Panc1 (cell line): ENCODE data around the gene KRTAP9-3. TPM values are rescaled to one million over a fixed set of nuclear protein-coding genes. Genes with fewer than 3 reads are reported as not detected.

Experiments used
- ATAC-seq: fragments of 200-7000 bp; cut with Tn5 transposase; 2 replicates; pipeline ENCODE4 v1.9.1; 2020; ENCODE audit warnings: mild to moderate bottlenecking, moderate library complexity
- BruUV-seq: library from RNA; stranded (reverse); fragments of 400-500 nt; replicated peaks from 2 replicates; lab custom pipeline; 2021; lab: Mats Ljungman, UMichigan
- CTCF ChIA-PET: fragments of 300-600 bp; sonication (Branson Sonifier 250); formaldehyde crosslinking; loops from one replicate; lab custom pipeline; 2022; ENCODE audit warnings: antibody characterized with exemption; lab: Charles Lee
- POLR2A ChIA-PET: fragments of 300-600 bp; sonication (Branson Sonifier 250); formaldehyde crosslinking; loops from one replicate; lab custom pipeline; 2022; ENCODE audit warnings: antibody characterized with exemption; lab: Charles Lee
- DNase-seq: peaks from one replicate; pipeline ENCODE4 v3.0.0-alpha.2; 2010; ENCODE audit warnings: low read depth, low spot score
- H3K27ac ChIP-seq: 2 replicates; pipeline ENCODE4 v1.5.1; 2011; ENCODE audit warnings: mild to moderate bottlenecking, low read length, inconsistent platforms
- H3K27me3 ChIP-seq: fragments of 200-500 bp; sonication (Bioruptor generic); 2 replicates; pipeline ENCODE4 v1.6.0; 2014; ENCODE audit warnings: low read length, inconsistent platforms; ENCODE audit not compliant: control insufficient read depth, insufficient read depth
- H3K36me3 ChIP-seq: fragments of 200-500 bp; sonication (Bioruptor generic); 2 replicates; pipeline ENCODE4 v1.5.1; 2014; ENCODE audit warnings: inconsistent platforms, mild to moderate bottlenecking, low read length, moderate library complexity; ENCODE audit not compliant: control insufficient read depth, insufficient read depth
- H3K4me1 ChIP-seq: 2 replicates; pipeline ENCODE4 v1.5.1; 2011; ENCODE audit warnings: inconsistent platforms, mild to moderate bottlenecking, low read length, moderate library complexity; ENCODE audit not compliant: control insufficient read depth, insufficient read depth
- H3K4me3 ChIP-seq, 2 experiments: 2 replicates each; pipeline ENCODE4 v1.5.1; 2011 to 2012; ENCODE audit warnings: low read depth in 2 of 2, low read length in 2 of 2, mild to moderate bottlenecking in 2 of 2, inconsistent platforms in 1 of 2, moderate library complexity in 1 of 2
- H3K9me3 ChIP-seq: fragments of 200-500 bp; sonication (Bioruptor generic); 2 replicates; pipeline ENCODE4 v1.5.1; 2014; ENCODE audit warnings: low read depth, mild to moderate bottlenecking, inconsistent platforms, low read length, moderate library complexity; ENCODE audit not compliant: control insufficient read depth, insufficient read depth
- POLR2AphosphoS5 ChIP-seq: IDR thresholded peaks from 2 replicates; pipeline ENCODE4 v1.6.1; 2012; ENCODE audit warnings: mild to moderate bottlenecking, low read depth, low read length, moderate library complexity
- REST ChIP-seq, 2 experiments: IDR thresholded peaks; 2 replicates each; pipeline ENCODE4 v1.6.1; 2011 to 2012; ENCODE audit warnings: low read depth in 2 of 2, control low read depth in 1 of 2, low read length in 1 of 2, mild to moderate bottlenecking in 1 of 2, moderate library complexity in 1 of 2; ENCODE audit not compliant: insufficient read depth in 1 of 2
- SIN3A ChIP-seq: IDR thresholded peaks from 2 replicates; pipeline ENCODE4 v1.6.1; 2012; ENCODE audit warnings: low read depth, mild to moderate bottlenecking, low read length, moderate library complexity, borderline replicate concordance; ENCODE audit not compliant: insufficient read depth
- TCF7L2 ChIP-seq: IDR thresholded peaks from 2 replicates; pipeline ENCODE4 v1.6.1; 2011; ENCODE audit warnings: mild to moderate bottlenecking, low read depth, low read length, inconsistent platforms
- in situ Hi-C: cut with HindIII; loops from 2 replicates; pipeline ENCODE4 v1.10.0; 2016; ENCODE audit warnings: low sequenced_read_pairs, low pct_unique_long_range_greater_than_20kb
- intact Hi-C: fragments of 100-400 bp; cut with micrococcal nuclease; formaldehyde crosslinking; loops from one replicate; pipeline ENCODE4 v1.10.0; 2022; ENCODE audit not compliant: unreplicated experiment
- total RNA-seq: library from RNA; stranded (reverse); gene quantifications from one replicate; pipeline ENCODE4 v1.2.1, GENCODE V29; 2021; ENCODE audit not compliant: unreplicated experiment
- TF ChIP-seq, protein P1 (sequence below): fragments of 450-650 bp; IDR thresholded peaks from 2 replicates; pipeline ENCODE4 v1.5.1; 2017; ENCODE audit warnings: mild to moderate bottlenecking

The KRTAP9-3 gene
- total RNA-seq, 1 experiment from 2014 or later: not detected

DNA sequence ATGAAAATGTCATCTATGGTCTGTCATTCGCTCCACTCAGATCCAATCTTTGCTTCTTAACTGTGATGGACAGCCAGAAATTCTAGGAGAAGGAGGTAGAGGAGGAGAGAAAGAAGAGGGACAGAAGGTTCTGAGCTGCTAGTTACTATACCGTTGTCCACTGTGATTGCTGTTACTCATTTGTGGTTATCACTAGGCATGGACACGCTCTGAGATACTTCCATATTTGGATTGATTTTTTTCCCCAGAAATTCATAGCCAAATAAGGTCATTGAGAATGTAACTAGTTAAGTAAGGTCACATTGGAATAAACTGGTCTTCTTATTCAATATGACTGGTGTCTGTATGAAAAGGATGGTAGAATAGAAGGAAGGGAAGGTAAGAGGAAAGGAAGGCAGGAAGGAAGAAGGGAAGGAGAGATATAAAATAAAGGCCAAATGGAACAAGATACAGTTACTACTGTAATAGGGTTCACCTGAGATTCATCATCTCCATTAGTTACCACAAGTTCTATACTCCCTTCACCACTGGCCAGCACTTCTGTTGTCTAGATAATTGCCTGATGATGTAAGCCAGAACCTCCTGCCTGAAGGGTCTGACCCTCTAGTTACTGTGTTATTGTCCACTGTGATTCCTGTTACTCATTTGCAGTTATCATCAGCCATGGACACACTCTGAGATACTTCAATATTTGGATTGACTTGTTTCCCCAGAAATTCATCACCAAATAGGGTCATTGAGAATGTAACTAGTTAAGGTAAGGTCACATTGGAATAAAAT lies 46.1 kb downstream of the KRTAP9-3 start:
- ATAC-seq (no peak), DNase-seq (no peak)
- intact Hi-C loops (no loop called here), in situ Hi-C loops (no loop called here)
- Histone ChIP-seq H3K36me3 (no peaks in the 10 kb centered on the region), H3K27ac (no peak overlapping the region), H3K4me3 (no peak overlapping the region), H3K4me1 (no peaks in the 10 kb centered on the region), H3K27me3 (peaks cover 14% of the 10 kb centered on the region), H3K9me3 (no peaks in the 10 kb centered on the region)
- TF ChIP-seq, protein P1, sequence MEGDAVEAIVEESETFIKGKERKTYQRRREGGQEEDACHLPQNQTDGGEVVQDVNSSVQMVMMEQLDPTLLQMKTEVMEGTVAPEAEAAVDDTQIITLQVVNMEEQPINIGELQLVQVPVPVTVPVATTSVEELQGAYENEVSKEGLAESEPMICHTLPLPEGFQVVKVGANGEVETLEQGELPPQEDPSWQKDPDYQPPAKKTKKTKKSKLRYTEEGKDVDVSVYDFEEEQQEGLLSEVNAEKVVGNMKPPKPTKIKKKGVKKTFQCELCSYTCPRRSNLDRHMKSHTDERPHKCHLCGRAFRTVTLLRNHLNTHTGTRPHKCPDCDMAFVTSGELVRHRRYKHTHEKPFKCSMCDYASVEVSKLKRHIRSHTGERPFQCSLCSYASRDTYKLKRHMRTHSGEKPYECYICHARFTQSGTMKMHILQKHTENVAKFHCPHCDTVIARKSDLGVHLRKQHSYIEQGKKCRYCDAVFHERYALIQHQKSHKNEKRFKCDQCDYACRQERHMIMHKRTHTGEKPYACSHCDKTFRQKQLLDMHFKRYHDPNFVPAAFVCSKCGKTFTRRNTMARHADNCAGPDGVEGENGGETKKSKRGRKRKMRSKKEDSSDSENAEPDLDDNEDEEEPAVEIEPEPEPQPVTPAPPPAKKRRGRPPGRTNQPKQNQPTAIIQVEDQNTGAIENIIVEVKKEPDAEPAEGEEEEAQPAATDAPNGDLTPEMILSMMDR: no peak
- no peak for TF ChIP-seq SIN3A
- TF ChIP-seq POLR2AphosphoS5: no peak
- TF ChIP-seq TCF7L2: no peak
- TF ChIP-seq REST (IDR thresholded peaks at IDR 0.05; ENCODE audit: insufficient read depth in 1 of 2, low read depth in 2 of 2, low read length in 1 of 2): no peak
- POLR2A ChIA-PET: no interaction called here
- BruUV-seq: no TSS peak
- CTCF ChIA-PET: no interaction called here

Other genes with a start within 250 kb of the KRTAP9-3 start
- gene KRT40, start 248.1 kb upstream of the KRTAP9-3 start, total RNA-seq: not detected
- not detected for gene KRTAP3-3, start 238.3 kb upstream of the KRTAP9-3 start, total RNA-seq
- not detected for gene KRTAP3-2, start 232.5 kb upstream of the KRTAP9-3 start, total RNA-seq
- not detected for gene KRTAP3-1, start 223.3 kb upstream of the KRTAP9-3 start, total RNA-seq
- not detected for gene KRTAP1-5, start 205.2 kb upstream of the KRTAP9-3 start, total RNA-seq
- gene KRTAP1-4, start 202.3 kb upstream of the KRTAP9-3 start, total RNA-seq: not detected
- not detected for gene KRTAP1-3, start 197.6 kb upstream of the KRTAP9-3 start, total RNA-seq
- not detected for gene KRTAP1-1, start 191.0 kb upstream of the KRTAP9-3 start, total RNA-seq
- gene KRTAP2-1, start 185.1 kb upstream of the KRTAP9-3 start, total RNA-seq: not detected
- gene KRTAP2-2, start 177.2 kb upstream of the KRTAP9-3 start, total RNA-seq: not detected
- not detected for gene KRTAP2-3, start 172.3 kb upstream of the KRTAP9-3 start, total RNA-seq
- not detected for gene KRTAP2-4, start 166.6 kb upstream of the KRTAP9-3 start, total RNA-seq
- not detected for gene KRTAP4-7, start 148.3 kb upstream of the KRTAP9-3 start, total RNA-seq
- gene KRTAP4-8, start 134.3 kb upstream of the KRTAP9-3 start, total RNA-seq: not detected
- gene KRTAP4-16, start 130.2 kb upstream of the KRTAP9-3 start, total RNA-seq: not detected
- not detected for gene KRTAP4-9, start 127.1 kb upstream of the KRTAP9-3 start, total RNA-seq
- gene KRTAP4-11, start 114.1 kb upstream of the KRTAP9-3 start, total RNA-seq: not detected
- gene KRTAP4-12, start 108.3 kb upstream of the KRTAP9-3 start, total RNA-seq: not detected
- not detected for gene KRTAP4-6, start 91.9 kb upstream of the KRTAP9-3 start, total RNA-seq
- not detected for gene KRTAP4-5, start 82.6 kb upstream of the KRTAP9-3 start, total RNA-seq
- gene KRTAP4-4, start 71.7 kb upstream of the KRTAP9-3 start, total RNA-seq: not detected
- not detected for gene KRTAP4-3, start 64.2 kb upstream of the KRTAP9-3 start, total RNA-seq
- gene KRTAP4-2, start 54.2 kb upstream of the KRTAP9-3 start, total RNA-seq: not detected
- gene KRTAP4-1, start 47.5 kb upstream of the KRTAP9-3 start, total RNA-seq: not detected
- gene KRTAP9-1, start 42.6 kb upstream of the KRTAP9-3 start, total RNA-seq: not detected
- gene KRTAP9-2, start 5.8 kb upstream of the KRTAP9-3 start, total RNA-seq: not detected
- gene KRTAP9-8, start 5.5 kb downstream of the KRTAP9-3 start, total RNA-seq: not detected
- gene KRTAP9-4, start 17.2 kb downstream of the KRTAP9-3 start, total RNA-seq: not detected
- not detected for gene KRTAP9-9, start 22.9 kb downstream of the KRTAP9-3 start, total RNA-seq
- not detected for gene KRTAP9-6, start 32.9 kb downstream of the KRTAP9-3 start, total RNA-seq
- gene KRTAP9-7, start 43.2 kb downstream of the KRTAP9-3 start, total RNA-seq: not detected
- not detected for gene KRTAP29-1, start 70.4 kb downstream of the KRTAP9-3 start, total RNA-seq
- gene KRTAP16-1, start 76.9 kb downstream of the KRTAP9-3 start, total RNA-seq: not detected
- not detected for gene KRTAP17-1, start 83.3 kb downstream of the KRTAP9-3 start, total RNA-seq
- gene KRT33A, start 118.4 kb downstream of the KRTAP9-3 start, total RNA-seq: not detected
- not detected for gene KRT33B, start 137.4 kb downstream of the KRTAP9-3 start, total RNA-seq
- not detected for gene KRT34, start 149.9 kb downstream of the KRTAP9-3 start, total RNA-seq
- not detected for gene KRT31, start 165.2 kb downstream of the KRTAP9-3 start, total RNA-seq
- gene KRT37, start 192.1 kb downstream of the KRTAP9-3 start, total RNA-seq: not detected
- not detected for gene KRT38, start 208.5 kb downstream of the KRTAP9-3 start, total RNA-seq
- 0.72 TPM for gene KRT32, start 234.9 kb downstream of the KRTAP9-3 start, total RNA-seq
- not detected for gene KRT35, start 248.7 kb downstream of the KRTAP9-3 start, total RNA-seq